Type B pancreatic cell (in vitro differentiated cells): ENCODE results near the gene RAD17. TPM values are rescaled to one million over a fixed set of nuclear protein-coding genes. Genes with fewer than 3 reads are reported as not detected.
A peak's percentile ranks its signal among the peaks of the same experiment; 100 is the strongest.

Experiments
- DNase-seq: peaks from one replicate; pipeline ENCODE4 v3.0.0; 2021; ENCODE audit warnings: mixed read lengths; ENCODE audit not compliant: unreplicated experiment; ENCODE audit errors: extremely low spot score
- H3K27ac Mint-ChIP-seq: 2 replicates; pipeline ENCODE4 v1.8.0; 2021; ENCODE audit warnings: mild to moderate bottlenecking, mixed read lengths
- H3K27me3 Mint-ChIP-seq: 2 replicates; pipeline ENCODE4 v1.8.0; 2021; ENCODE audit warnings: mixed read lengths
- H3K36me3 Mint-ChIP-seq: 2 replicates; pipeline ENCODE4 v1.8.0; 2021; ENCODE audit warnings: mixed read lengths
- H3K4me1 Mint-ChIP-seq: one replicate; pipeline ENCODE4 v1.8.0; 2021; ENCODE audit warnings: mixed read lengths; ENCODE audit not compliant: unreplicated experiment
- H3K4me3 Mint-ChIP-seq: 2 replicates; pipeline ENCODE4 v1.8.0; 2021; ENCODE audit warnings: mild to moderate bottlenecking, mixed read lengths
- H3K9me3 Mint-ChIP-seq: 2 replicates; pipeline ENCODE4 v1.8.0; 2021; ENCODE audit warnings: mixed read lengths
- total RNA-seq: library from RNA; stranded (reverse); gene quantifications from 2 replicates; pipeline ENCODE4 v1.2.1, GENCODE V29; 2021; ENCODE audit warnings: low replicate concordance
- TF ChIP-seq, protein P1 (sequence below): fragments of 200-600 bp; sonication (generic); conservative IDR thresholded peaks from 2 replicates; pipeline ENCODE4 v1.5.0; 2021; ENCODE audit warnings: antibody characterized with exemption, mild to moderate bottlenecking

Gene RAD17
- total RNA-seq, 1 donor from 2014 or later: 30.9 TPM

DNA sequence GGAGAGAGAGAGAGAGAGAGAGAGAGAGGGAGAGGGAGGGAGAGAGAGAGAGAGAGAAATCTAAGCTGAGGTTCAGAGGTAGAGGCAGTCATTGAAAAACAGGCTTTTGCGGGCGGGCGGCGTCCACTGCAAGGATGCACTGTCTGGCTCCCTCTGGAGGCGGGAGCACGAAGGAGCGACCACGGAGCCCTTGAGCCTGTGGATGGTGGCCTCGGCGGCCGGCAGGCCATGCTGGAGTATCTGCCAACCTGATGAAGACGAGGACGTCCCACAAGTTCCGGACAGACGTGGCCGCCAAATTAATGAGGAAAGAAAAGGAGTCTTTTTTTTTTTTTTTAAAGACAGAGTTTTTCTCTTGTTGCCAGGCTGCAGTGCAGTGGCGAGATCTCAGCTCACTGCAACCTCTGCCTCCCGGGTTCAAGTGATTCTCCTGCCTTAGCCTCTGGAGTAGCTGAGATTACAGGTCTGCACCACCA lies 34.8 kb upstream of the RAD17 start:
- Mint-ChIP-seq H3K4me3 (peak overlapping the region; percentile 60), H3K27ac (peak overlapping the region; percentile 10), H3K4me1 (peaks cover 12% of the 10 kb centered on the region), H3K9me3 (no peaks in the 10 kb centered on the region), H3K36me3 (no peaks in the 10 kb centered on the region), H3K27me3 (peaks cover 2% of the 10 kb centered on the region)
- peak; percentile 83 for DNase-seq
- TF ChIP-seq, protein P1, sequence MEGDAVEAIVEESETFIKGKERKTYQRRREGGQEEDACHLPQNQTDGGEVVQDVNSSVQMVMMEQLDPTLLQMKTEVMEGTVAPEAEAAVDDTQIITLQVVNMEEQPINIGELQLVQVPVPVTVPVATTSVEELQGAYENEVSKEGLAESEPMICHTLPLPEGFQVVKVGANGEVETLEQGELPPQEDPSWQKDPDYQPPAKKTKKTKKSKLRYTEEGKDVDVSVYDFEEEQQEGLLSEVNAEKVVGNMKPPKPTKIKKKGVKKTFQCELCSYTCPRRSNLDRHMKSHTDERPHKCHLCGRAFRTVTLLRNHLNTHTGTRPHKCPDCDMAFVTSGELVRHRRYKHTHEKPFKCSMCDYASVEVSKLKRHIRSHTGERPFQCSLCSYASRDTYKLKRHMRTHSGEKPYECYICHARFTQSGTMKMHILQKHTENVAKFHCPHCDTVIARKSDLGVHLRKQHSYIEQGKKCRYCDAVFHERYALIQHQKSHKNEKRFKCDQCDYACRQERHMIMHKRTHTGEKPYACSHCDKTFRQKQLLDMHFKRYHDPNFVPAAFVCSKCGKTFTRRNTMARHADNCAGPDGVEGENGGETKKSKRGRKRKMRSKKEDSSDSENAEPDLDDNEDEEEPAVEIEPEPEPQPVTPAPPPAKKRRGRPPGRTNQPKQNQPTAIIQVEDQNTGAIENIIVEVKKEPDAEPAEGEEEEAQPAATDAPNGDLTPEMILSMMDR: peak; percentile 84

DNA sequence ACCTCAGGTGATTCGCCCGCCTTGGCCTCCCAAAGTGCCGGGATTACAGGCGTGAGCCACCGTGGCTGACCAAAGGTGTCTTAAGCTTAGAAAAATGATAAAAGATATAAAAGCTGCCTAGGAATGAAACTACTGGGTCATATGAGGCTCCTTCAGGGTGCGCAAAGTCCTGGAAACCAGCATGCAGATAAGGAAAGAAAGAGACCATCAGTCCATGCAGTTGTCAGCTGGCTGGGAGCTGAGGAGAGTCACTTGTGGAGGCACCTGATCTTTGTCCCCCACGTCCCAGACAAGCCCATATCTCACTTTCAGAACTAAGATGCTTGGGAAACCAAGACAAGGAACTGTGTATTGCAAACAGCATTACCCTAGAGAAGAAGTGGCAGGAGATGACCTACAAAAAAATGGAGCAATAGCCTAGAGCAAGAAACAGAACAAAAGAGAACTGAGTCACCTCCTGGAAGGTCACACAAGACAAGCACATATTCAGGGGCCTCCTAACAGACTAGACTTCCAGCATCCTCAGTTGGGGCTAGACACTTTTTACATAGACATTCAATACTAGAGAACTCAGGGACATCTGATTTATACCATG lies 34.2 kb upstream of the RAD17 start:
- no peaks in the 10 kb centered on the region for H3K9me3 Mint-ChIP-seq
- no peaks in the 10 kb centered on the region for H3K36me3 Mint-ChIP-seq
- DNase-seq: no peak
- H3K27ac Mint-ChIP-seq: no peak overlapping the region
- H3K4me3 Mint-ChIP-seq: no peak overlapping the region
- H3K27me3 Mint-ChIP-seq: peaks cover 2% of the 10 kb centered on the region
- peaks cover 12% of the 10 kb centered on the region for H3K4me1 Mint-ChIP-seq
- TF ChIP-seq, protein P1: no peak

DNA sequence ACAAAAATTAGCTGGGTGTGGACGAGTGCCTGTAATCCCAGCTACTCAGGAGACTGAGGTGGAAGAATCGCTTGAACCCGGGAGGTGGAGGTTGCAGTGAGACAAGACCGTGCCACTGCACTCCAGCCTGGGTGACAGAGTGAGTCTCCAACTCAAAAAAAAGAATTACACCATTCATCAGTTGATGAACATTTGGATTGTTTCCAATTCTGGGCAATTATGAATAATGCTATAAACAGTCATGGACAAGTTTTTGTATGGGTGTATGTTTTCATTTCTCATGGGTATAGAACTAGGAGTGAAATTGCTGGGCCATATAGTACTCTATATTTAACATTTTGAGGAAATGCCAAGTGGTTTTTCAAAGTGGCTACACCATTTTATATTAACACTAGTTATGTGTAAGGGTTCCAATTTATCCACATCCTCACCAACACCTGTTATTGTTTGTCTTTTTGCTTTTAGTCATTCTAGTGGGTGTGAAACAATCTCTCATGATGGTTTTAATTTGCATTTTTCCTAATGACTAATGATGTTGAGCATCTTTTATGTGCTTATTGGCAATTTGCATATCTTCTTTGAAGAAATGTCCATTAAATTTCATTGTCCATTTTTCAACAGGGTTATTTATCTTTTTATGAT lies 28.0 kb upstream of the RAD17 start:
- no peaks in the 10 kb centered on the region for H3K27me3 Mint-ChIP-seq
- H3K27ac Mint-ChIP-seq: no peak overlapping the region
- no peak for DNase-seq
- H3K4me3 Mint-ChIP-seq: no peak overlapping the region
- no peaks in the 10 kb centered on the region for H3K4me1 Mint-ChIP-seq
- H3K9me3 Mint-ChIP-seq: peaks cover 4% of the 10 kb centered on the region
- H3K36me3 Mint-ChIP-seq: no peaks in the 10 kb centered on the region
- TF ChIP-seq, protein P1: no peak

DNA sequence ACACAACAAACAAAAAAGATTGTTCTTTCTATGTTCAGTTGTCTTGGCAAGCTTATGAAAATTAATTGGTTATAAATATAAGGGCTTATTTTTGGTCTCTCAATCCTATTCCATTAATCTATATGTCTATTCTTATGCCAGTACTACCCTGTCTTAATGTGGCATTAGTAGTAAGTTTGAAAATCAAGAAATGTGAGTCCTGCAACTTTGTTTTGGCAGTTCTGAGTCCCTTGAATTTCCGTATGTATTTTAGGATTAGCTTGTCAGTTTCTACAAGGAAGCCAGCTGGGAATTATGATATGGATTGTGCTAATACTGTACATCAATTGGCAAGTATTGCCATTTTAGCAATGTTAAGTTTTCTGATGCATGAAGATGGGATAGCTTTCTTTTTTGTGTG lies 26.5 kb upstream of the RAD17 start:
- H3K4me1 Mint-ChIP-seq: no peaks in the 10 kb centered on the region
- peaks cover 4% of the 10 kb centered on the region for H3K9me3 Mint-ChIP-seq
- H3K27ac Mint-ChIP-seq: no peak overlapping the region
- TF ChIP-seq, protein P1: no peak
- H3K36me3 Mint-ChIP-seq: no peaks in the 10 kb centered on the region
- no peak for DNase-seq
- no peaks in the 10 kb centered on the region for H3K27me3 Mint-ChIP-seq
- no peak overlapping the region for H3K4me3 Mint-ChIP-seq

DNA sequence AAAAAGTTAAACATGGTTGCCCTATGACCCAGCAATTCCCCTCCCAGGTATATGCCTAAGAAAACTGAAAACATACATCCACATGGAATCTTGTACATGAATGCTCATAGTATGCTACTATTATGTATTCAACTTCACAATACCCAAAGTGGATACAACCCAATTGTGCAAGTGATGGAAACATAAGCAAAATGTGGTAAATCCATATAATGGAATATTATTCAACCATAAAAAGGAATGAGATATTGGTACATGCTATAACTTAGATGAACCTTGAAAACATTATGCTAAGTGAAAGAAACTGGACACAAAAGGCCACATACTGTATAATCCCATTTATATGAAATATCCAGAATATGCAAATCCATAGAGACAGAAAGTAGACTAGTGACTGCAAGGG lies 19.0 kb upstream of the RAD17 start:
- TF ChIP-seq, protein P1: no peak
- no peaks in the 10 kb centered on the region for H3K4me1 Mint-ChIP-seq
- H3K27ac Mint-ChIP-seq: no peak overlapping the region
- no peak overlapping the region for H3K4me3 Mint-ChIP-seq
- no peak for DNase-seq
- H3K9me3 Mint-ChIP-seq: no peaks in the 10 kb centered on the region
- H3K36me3 Mint-ChIP-seq: peaks cover 30% of the 10 kb centered on the region
- H3K27me3 Mint-ChIP-seq: no peaks in the 10 kb centered on the region
